NCI-H2029 (cell line): ENCODE measurements around the gene POU2AF1.
"Not testable (repeated sequence)": the region's sequence is repeated elsewhere in the genome, so short reads cannot be mapped to it uniquely, and the experiment has no call there.

Source experiments
- DNase-seq: peaks from one replicate; lab custom pipeline; 2025; lab: John Stamatoyannopoulos, UW

POU2AF1 gene

GRCh38 chr11:111409915-111410314 lies 30.8 kb upstream of the POU2AF1 start:
- DNase-seq = no peak

GRCh38 chr11:111408789-111409727 lies 30.0 kb upstream of the POU2AF1 start:
- DNase-seq = no peak

- DNase-seq = no peak
Measured at GRCh38 chr11:111407652-111408051, 28.6 kb upstream of the POU2AF1 start.

GRCh38 chr11:111406589-111406988 lies 27.5 kb upstream of the POU2AF1 start:
- no peak for DNase-seq

- DNase-seq = no peak
Measured at GRCh38 chr11:111406091-111406490, 27.0 kb upstream of the POU2AF1 start.

GRCh38 chr11:111405551-111405950 lies 26.5 kb upstream of the POU2AF1 start:
- DNase-seq = no peak

- peak; percentile 94 for DNase-seq
Measured at GRCh38 chr11:111403051-111403726, 24.1 kb upstream of the POU2AF1 start.

- DNase-seq = peak; percentile 90
Measured at GRCh38 chr11:111402411-111402810, 23.3 kb upstream of the POU2AF1 start.

GRCh38 chr11:111401957-111402356 lies 22.9 kb upstream of the POU2AF1 start:
- DNase-seq = not testable (repeated sequence)

- DNase-seq = no peak
Measured at GRCh38 chr11:111400595-111400994, 21.5 kb upstream of the POU2AF1 start.

GRCh38 chr11:111399187-111400031 lies 20.3 kb upstream of the POU2AF1 start:
- DNase-seq = no peak

GRCh38 chr11:111397034-111397433 lies 18.0 kb upstream of the POU2AF1 start:
- DNase-seq = no peak

- DNase-seq = no peak
Measured at GRCh38 chr11:111395749-111396148, 16.7 kb upstream of the POU2AF1 start.

- peak; percentile 34 for DNase-seq
Measured at GRCh38 chr11:111395081-111395480, 16.0 kb upstream of the POU2AF1 start.

GRCh38 chr11:111394147-111394546 lies 15.1 kb upstream of the POU2AF1 start:
- not testable (repeated sequence) for DNase-seq

GRCh38 chr11:111393585-111393984 lies 14.5 kb upstream of the POU2AF1 start:
- no peak for DNase-seq

- no peak for DNase-seq
Measured at GRCh38 chr11:111393096-111393495, 14.0 kb upstream of the POU2AF1 start.

GRCh38 chr11:111392552-111392951 lies 13.5 kb upstream of the POU2AF1 start:
- no peak for DNase-seq

- no peak for DNase-seq
Measured at GRCh38 chr11:111391328-111392124, 12.5 kb upstream of the POU2AF1 start.

GRCh38 chr11:111388842-111389241 lies 9.8 kb upstream of the POU2AF1 start:
- DNase-seq = no peak

GRCh38 chr11:111388420-111388819 lies 9.3 kb upstream of the POU2AF1 start:
- no peak for DNase-seq
